ENCODE measurements around the gene RGS3.

- TF ChIP-seq CTCF (conservative IDR thresholded peaks at IDR 0.05; ENCODE audit: low read length) = no peak
- no peak for TF ChIP-seq EZH2phosphoT487 (IDR thresholded peaks at IDR 0.05; ENCODE audit: borderline replicate concordance, low read depth, low read length)
Observed at GRCh38 chr9:113601656-113602055, 138.1 kb downstream of the RGS3 start.
